ENCODE data around the gene PDZD7.

The PDZD7 gene

DNA sequence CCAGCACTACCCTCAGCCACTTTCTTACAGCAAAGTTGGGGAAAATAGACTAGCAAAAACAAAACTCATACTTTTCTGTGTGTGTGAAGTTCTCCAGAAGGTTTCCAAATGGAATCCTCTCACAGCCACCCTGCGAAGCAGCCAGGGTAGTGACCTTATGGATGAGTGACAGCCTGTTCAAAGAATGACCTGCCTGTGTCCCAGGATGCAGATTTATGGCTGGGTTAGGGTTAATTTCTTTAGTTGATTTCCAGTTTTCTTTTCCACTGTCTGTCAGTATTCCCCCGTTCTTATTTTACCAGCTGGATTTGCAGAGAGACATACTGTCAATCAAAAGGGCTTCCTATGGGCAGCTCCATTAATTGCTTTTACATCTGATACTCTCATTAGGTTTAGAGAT, 64.0 kb downstream of the PDZD7 start:
- WGBS, result 100% methylated on average over 1 of the region's 2 CpGs
- H3K27me3 ChIP-seq (ENCODE audit: control insufficient read depth in 1 of 2, insufficient read depth in 1 of 2, low read length in 2 of 2), result no peaks in the 10 kb centered on the region

DNA sequence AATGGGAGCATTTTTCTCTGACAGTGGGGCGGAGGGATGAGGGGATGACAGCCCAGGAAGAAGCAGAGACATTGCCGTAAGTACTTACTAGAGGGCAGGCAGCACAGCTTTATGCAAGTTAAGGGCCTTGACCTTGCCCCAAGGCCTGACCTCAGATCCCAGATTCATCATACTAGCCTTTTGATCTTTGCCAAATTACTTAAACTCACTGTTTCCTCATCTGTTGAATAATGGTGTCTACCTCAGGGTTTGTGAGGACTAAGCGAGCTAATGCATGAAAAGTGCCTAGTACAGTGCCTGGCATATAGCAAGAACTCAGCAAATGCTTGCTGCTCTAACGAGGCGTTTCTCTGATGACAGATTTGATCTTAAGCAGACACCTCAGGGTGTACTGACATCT, 65.1 kb downstream of the PDZD7 start:
- Histone ChIP-seq H2BK5ac (ENCODE audit: low read depth, low read length, poor library complexity, severe bottlenecking) (no peak overlapping the region), H3K4me1 (ENCODE audit: control insufficient read depth, insufficient read depth, low read depth, low read length) (peaks cover 20% of the 10 kb centered on the region)
- WGBS, result 61% methylated on average over 3 of the region's 5 CpGs

More for the DNA sequence above, 64.0 kb downstream of the PDZD7 start:
- Histone ChIP-seq H3K23ac (ENCODE audit: low read length in 2 of 2) (no peak overlapping the region), H2AFZ (ENCODE audit: low read depth, low read length) (no peak overlapping the region), H4K91ac (ENCODE audit: low read length) (no peak overlapping the region), H3K18ac (ENCODE audit: low read depth in 1 of 2, low read length in 2 of 2) (no peak overlapping the region), H3K4ac (ENCODE audit: low read depth in 1 of 2, low read length in 2 of 2) (no peak overlapping the region), H3K36me3 (ENCODE audit: control insufficient read depth in 1 of 2, insufficient read depth in 2 of 2, low read depth in 1 of 2, low read length in 2 of 2) (peaks cover 14 to 52% of the 10 kb centered on the region in 2 experiments), H4K8ac (ENCODE audit: low read length) (no peak overlapping the region), H3K4me2 (ENCODE audit: low read length, poor library complexity, severe bottlenecking) (no peak overlapping the region), H3K9me3 (ENCODE audit: control insufficient read depth, low read length) (no peaks in the 10 kb centered on the region), H3K14ac (ENCODE audit: low read length in 2 of 2) (no peak overlapping the region), H2BK120ac (ENCODE audit: low read depth, low read length) (no peak overlapping the region), H3K4me1 (ENCODE audit: control insufficient read depth, insufficient read depth, low read depth, low read length) (peaks cover 30% of the 10 kb centered on the region), H2AK5ac (ENCODE audit: low read length, severe bottlenecking) (no peak overlapping the region), H2BK5ac (ENCODE audit: low read depth, low read length, poor library complexity, severe bottlenecking) (no peak overlapping the region), H3K4me3 (ENCODE audit: insufficient read depth in 1 of 2, low read depth in 1 of 2, low read length in 2 of 2) (no peak overlapping the region), H3K9ac (ENCODE audit: low read length) (no peak overlapping the region), H3K27ac (ENCODE audit: low read length, poor library complexity, severe bottlenecking) (no peak overlapping the region), H3K79me1 (replicated peaks; ENCODE audit: low read length, poor library complexity, severe bottlenecking) (peaks cover 2% of the 10 kb centered on the region), H2BK15ac (ENCODE audit: low read depth, poor library complexity, severe bottlenecking) (no peak overlapping the region), H2BK12ac (ENCODE audit: low read length in 2 of 2) (no peak overlapping the region)
- DNase-seq, result no peak

DNA sequence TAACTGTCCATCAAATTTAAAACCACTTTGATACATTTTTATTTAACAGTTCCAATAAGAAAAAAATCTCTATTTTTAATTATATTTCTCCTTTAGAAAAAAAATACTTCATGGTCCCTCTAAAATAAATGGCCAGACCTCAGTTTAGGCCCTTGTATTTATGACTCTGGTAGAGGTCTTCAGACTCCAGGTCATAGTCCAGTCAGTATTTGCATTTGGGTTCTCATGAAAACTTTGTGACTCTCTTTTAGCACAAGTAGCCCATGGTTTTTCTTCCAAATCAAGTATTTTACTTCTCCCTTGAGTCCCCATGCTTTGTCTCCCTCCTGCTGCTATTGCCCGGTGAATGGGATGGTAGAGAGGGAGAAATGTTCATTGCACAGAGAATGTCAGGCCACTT, 67.1 kb downstream of the PDZD7 start:
- Histone ChIP-seq H3K27me3 (ENCODE audit: control insufficient read depth in 1 of 2, insufficient read depth in 1 of 2, low read length in 2 of 2) (no peaks in the 10 kb centered on the region), H3K18ac (ENCODE audit: low read depth in 1 of 2, low read length in 2 of 2) (no peak overlapping the region), H3K9ac (ENCODE audit: low read length) (no peak overlapping the region), H3K9me3 (ENCODE audit: control insufficient read depth, low read length) (no peaks in the 10 kb centered on the region), H2AFZ (ENCODE audit: low read depth, low read length) (no peak overlapping the region), H4K91ac (ENCODE audit: low read length) (no peak overlapping the region), H3K4me1 (ENCODE audit: control insufficient read depth, insufficient read depth, low read depth, low read length) (peaks cover 2% of the 10 kb centered on the region), H2BK5ac (ENCODE audit: low read depth, low read length, poor library complexity, severe bottlenecking) (no peak overlapping the region), H2BK120ac (ENCODE audit: low read depth, low read length) (no peak overlapping the region), H2AK5ac (ENCODE audit: low read length, severe bottlenecking) (no peak overlapping the region), H3K27ac (ENCODE audit: low read length, poor library complexity, severe bottlenecking) (no peak overlapping the region), H4K8ac (ENCODE audit: low read length) (no peak overlapping the region), H3K4me2 (ENCODE audit: low read length, poor library complexity, severe bottlenecking) (no peak overlapping the region), H2BK12ac (ENCODE audit: low read length in 2 of 2) (no peak overlapping the region), H3K23ac (ENCODE audit: low read length in 2 of 2) (no peak overlapping the region), H3K14ac (ENCODE audit: low read length in 2 of 2) (no peak overlapping the region), H3K36me3 (ENCODE audit: control insufficient read depth in 1 of 2, insufficient read depth in 2 of 2, low read depth in 1 of 2, low read length in 2 of 2) (peaks cover 15 to 77% of the 10 kb centered on the region in 2 experiments), H3K4ac (ENCODE audit: low read depth in 1 of 2, low read length in 2 of 2) (no peak overlapping the region), H3K79me1 (replicated peaks; ENCODE audit: low read length, poor library complexity, severe bottlenecking) (peaks cover 4% of the 10 kb centered on the region), H2BK15ac (ENCODE audit: low read depth, poor library complexity, severe bottlenecking) (no peak overlapping the region), H3K4me3 (ENCODE audit: insufficient read depth in 1 of 2, low read depth in 1 of 2, low read length in 2 of 2) (no peak overlapping the region)
- no peak for DNase-seq
- 100% methylated on average over 1 of the region's 1 CpG for WGBS

More for the DNA sequence above, 65.1 kb downstream of the PDZD7 start:
- Histone ChIP-seq H2BK12ac (ENCODE audit: low read length in 2 of 2) (no peak overlapping the region), H3K27me3 (ENCODE audit: control insufficient read depth in 1 of 2, insufficient read depth in 1 of 2, low read length in 2 of 2) (no peaks in the 10 kb centered on the region), H2BK15ac (ENCODE audit: low read depth, poor library complexity, severe bottlenecking) (no peak overlapping the region), H2AFZ (ENCODE audit: low read depth, low read length) (no peak overlapping the region), H2AK5ac (ENCODE audit: low read length, severe bottlenecking) (no peak overlapping the region), H4K91ac (ENCODE audit: low read length) (no peak overlapping the region), H3K18ac (ENCODE audit: low read depth in 1 of 2, low read length in 2 of 2) (no peak overlapping the region), H3K14ac (ENCODE audit: low read length in 2 of 2) (no peak overlapping the region), H3K4me3 (ENCODE audit: insufficient read depth in 1 of 2, low read depth in 1 of 2, low read length in 2 of 2) (no peak overlapping the region), H3K23ac (ENCODE audit: low read length in 2 of 2) (peak overlapping the region in 1 of 2 experiments; percentile 42), H3K79me1 (replicated peaks; ENCODE audit: low read length, poor library complexity, severe bottlenecking) (peaks cover 2% of the 10 kb centered on the region), H2BK120ac (ENCODE audit: low read depth, low read length) (no peak overlapping the region), H3K4ac (ENCODE audit: low read depth in 1 of 2, low read length in 2 of 2) (no peak overlapping the region), H3K36me3 (ENCODE audit: control insufficient read depth in 1 of 2, insufficient read depth in 2 of 2, low read depth in 1 of 2, low read length in 2 of 2) (peaks cover 14 to 60% of the 10 kb centered on the region in 2 experiments), H3K9me3 (ENCODE audit: control insufficient read depth, low read length) (no peaks in the 10 kb centered on the region), H4K8ac (ENCODE audit: low read length) (no peak overlapping the region), H3K9ac (ENCODE audit: low read length) (no peak overlapping the region), H3K27ac (ENCODE audit: low read length, poor library complexity, severe bottlenecking) (no peak overlapping the region), H3K4me2 (ENCODE audit: low read length, poor library complexity, severe bottlenecking) (no peak overlapping the region)
- no peak for DNase-seq

DNA sequence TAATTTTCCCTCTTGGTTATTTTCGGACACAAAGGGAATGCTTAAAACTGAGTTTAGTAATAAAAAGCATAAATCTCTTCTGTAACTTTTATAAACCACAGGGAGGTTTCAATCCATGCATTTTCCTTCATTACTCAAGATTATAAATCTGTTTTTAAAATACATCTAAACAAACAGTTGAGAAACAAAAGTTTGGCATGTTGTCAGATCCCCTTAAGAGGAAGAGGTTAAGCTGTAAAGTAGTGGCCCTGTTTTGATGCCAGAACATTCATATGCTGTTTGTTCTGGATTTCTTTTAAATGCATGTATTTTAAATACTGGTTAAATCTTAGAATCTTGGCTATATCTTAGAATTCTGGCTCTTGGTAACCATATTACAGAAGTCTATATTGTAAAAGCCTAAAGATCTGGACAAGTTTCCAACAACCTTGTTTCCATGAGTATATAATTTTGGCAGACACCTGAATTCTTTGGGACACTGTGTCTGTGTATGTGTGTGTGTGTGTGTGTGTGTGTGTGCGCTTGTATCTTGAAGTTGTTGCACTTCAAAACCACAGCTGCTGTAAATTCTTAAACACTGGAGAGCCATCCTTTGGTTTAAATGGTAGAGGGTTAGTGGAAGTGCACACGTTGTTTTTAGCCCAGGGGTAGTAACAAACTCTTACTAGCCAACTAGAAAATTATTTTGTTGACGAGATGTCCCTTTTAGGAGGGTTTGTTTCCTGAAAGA, 68.4 kb downstream of the PDZD7 start:
- Histone ChIP-seq H3K4me3 (ENCODE audit: insufficient read depth in 1 of 2, low read depth in 1 of 2, low read length in 2 of 2) (no peak overlapping the region), H3K27me3 (ENCODE audit: control insufficient read depth in 1 of 2, insufficient read depth in 1 of 2, low read length in 2 of 2) (no peaks in the 10 kb centered on the region), H2AFZ (ENCODE audit: low read depth, low read length) (no peak overlapping the region), H3K36me3 (ENCODE audit: control insufficient read depth in 1 of 2, insufficient read depth in 2 of 2, low read depth in 1 of 2, low read length in 2 of 2) (peaks cover 16 to 90% of the 10 kb centered on the region in 2 experiments), H3K14ac (ENCODE audit: low read length in 2 of 2) (no peak overlapping the region), H2AK5ac (ENCODE audit: low read length, severe bottlenecking) (no peak overlapping the region), H3K27ac (ENCODE audit: low read length, poor library complexity, severe bottlenecking) (no peak overlapping the region), H2BK15ac (ENCODE audit: low read depth, poor library complexity, severe bottlenecking) (no peak overlapping the region), H4K91ac (ENCODE audit: low read length) (no peak overlapping the region), H2BK5ac (ENCODE audit: low read depth, low read length, poor library complexity, severe bottlenecking) (no peak overlapping the region), H4K8ac (ENCODE audit: low read length) (no peak overlapping the region), H3K23ac (ENCODE audit: low read length in 2 of 2) (no peak overlapping the region), H3K79me1 (replicated peaks; ENCODE audit: low read length, poor library complexity, severe bottlenecking) (peaks cover 4% of the 10 kb centered on the region), H3K18ac (ENCODE audit: low read depth in 1 of 2, low read length in 2 of 2) (no peak overlapping the region), H3K9ac (ENCODE audit: low read length) (no peak overlapping the region), H3K4ac (ENCODE audit: low read depth in 1 of 2, low read length in 2 of 2) (no peak overlapping the region), H2BK12ac (ENCODE audit: low read length in 2 of 2) (no peak overlapping the region), H3K9me3 (ENCODE audit: control insufficient read depth, low read length) (no peaks in the 10 kb centered on the region), H3K4me2 (ENCODE audit: low read length, poor library complexity, severe bottlenecking) (no peak overlapping the region), H3K4me1 (ENCODE audit: control insufficient read depth, insufficient read depth, low read depth, low read length) (no peaks in the 10 kb centered on the region), H2BK120ac (ENCODE audit: low read depth, low read length) (no peak overlapping the region)
- DNase-seq, result no peak
- WGBS, result 97% methylated on average over 3 of the region's 4 CpGs

All from mesenchymal stem cell (in vitro differentiated cells and primary cell).